ENCODE measurements around the gene APOM.

DNA sequence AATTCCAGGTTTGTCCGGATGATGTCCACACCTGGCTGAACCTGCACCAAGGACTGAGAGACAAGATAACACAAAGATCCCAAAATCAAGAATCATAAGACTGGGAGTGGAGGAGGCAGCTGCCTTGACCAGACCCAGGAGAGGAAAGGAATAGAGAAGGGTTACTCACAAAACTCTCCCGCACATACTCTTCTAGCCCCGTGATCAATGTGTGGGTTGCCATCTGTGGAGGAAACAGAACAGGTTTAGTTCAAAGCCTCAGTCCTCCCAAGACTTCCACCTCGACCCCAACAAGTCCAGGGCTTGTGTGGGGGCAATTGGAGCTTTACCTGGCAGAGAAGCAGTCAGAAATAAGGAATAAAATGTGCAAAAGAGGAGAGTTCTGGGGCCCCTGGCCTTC is 14.3 kb upstream of the APOM start:
- TF ChIP-seq, protein P1, sequence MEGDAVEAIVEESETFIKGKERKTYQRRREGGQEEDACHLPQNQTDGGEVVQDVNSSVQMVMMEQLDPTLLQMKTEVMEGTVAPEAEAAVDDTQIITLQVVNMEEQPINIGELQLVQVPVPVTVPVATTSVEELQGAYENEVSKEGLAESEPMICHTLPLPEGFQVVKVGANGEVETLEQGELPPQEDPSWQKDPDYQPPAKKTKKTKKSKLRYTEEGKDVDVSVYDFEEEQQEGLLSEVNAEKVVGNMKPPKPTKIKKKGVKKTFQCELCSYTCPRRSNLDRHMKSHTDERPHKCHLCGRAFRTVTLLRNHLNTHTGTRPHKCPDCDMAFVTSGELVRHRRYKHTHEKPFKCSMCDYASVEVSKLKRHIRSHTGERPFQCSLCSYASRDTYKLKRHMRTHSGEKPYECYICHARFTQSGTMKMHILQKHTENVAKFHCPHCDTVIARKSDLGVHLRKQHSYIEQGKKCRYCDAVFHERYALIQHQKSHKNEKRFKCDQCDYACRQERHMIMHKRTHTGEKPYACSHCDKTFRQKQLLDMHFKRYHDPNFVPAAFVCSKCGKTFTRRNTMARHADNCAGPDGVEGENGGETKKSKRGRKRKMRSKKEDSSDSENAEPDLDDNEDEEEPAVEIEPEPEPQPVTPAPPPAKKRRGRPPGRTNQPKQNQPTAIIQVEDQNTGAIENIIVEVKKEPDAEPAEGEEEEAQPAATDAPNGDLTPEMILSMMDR (conservative IDR thresholded peaks at IDR 0.05 in 1 of 2, IDR thresholded peaks at IDR 0.05 in 1 of 2; ENCODE audit: extremely low read depth in 1 of 2, insufficient read depth in 1 of 2, low read depth in 1 of 2, low read length in 2 of 2), result no peak
- TF ChIP-seq EZH2 (IDR thresholded peaks at IDR 0.05; ENCODE audit: borderline replicate concordance, low read length), result no peak

Measured in mammary epithelial cell (primary cell).